Effector memory CD8-positive, alpha-beta T cell (primary cell): ENCODE data around the gene VSIG10L2.

Source experiments
- ATAC-seq: fragments of 150-1000 bp; cut with Tn5 transposase; replicated peaks from 2 replicates; pipeline ENCODE4 v1.10.0; 2021; ENCODE audit warnings: mild to moderate bottlenecking, moderate library complexity
- DNase-seq, 3 experiments: peaks; one replicate each; pipeline ENCODE4 v3.0.0; 2021
- H3K27ac Mint-ChIP-seq, 2 donors: one replicate each; pipeline ENCODE4 v1.8.0; 2022; ENCODE audit warnings: mild to moderate bottlenecking in 2 of 2, mixed read lengths in 2 of 2, moderate library complexity in 2 of 2
- H3K27me3 Mint-ChIP-seq, 2 donors: one replicate each; pipeline ENCODE4 v1.8.0; 2022; ENCODE audit warnings: mixed read lengths in 2 of 2
- H3K36me3 Mint-ChIP-seq: one replicate; pipeline ENCODE4 v1.8.0; 2022; ENCODE audit warnings: mild to moderate bottlenecking, moderate library complexity, mixed read lengths; ENCODE audit not compliant: insufficient read depth
- H3K4me1 Mint-ChIP-seq, 2 donors: one replicate each; pipeline ENCODE4 v1.8.0; 2022; ENCODE audit warnings: low read depth in 2 of 2, mixed read lengths in 2 of 2
- H3K4me3 Mint-ChIP-seq, 2 donors: one replicate each; pipeline ENCODE4 v1.8.0; 2022; ENCODE audit warnings: mild to moderate bottlenecking in 2 of 2, mixed read lengths in 2 of 2, moderate library complexity in 2 of 2
- H3K9me3 Mint-ChIP-seq, 2 donors: one replicate each; pipeline ENCODE4 v1.8.0; 2022; ENCODE audit warnings: mixed read lengths in 2 of 2

Gene VSIG10L2

DNA sequence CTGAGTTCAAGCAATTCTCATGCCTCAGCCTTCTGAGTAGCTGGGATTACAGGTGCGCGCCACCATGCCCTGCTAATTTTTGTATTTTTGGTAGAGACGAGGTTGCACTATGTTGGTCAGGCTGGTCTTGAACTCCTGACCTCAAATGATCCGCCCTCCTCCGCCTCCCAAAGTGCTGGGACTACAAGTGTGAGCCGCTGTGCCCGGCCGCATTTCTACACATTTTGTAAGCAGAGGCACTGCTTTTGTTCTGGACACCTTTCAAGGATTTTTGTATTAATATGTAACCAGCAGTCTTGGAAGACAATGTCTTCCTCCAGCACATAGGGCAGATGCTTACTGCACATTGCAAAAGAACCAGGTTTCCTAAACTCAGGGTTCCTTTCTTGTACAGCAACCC is 11.4 kb upstream of the VSIG10L2 start:
- H3K4me3 Mint-ChIP-seq = no peak overlapping the region
- DNase-seq (no peak), ATAC-seq (no peak)
- no peak overlapping the region for H3K27ac Mint-ChIP-seq
- no peaks in the 10 kb centered on the region for H3K9me3 Mint-ChIP-seq
- peaks cover 0 to 5% of the 10 kb centered on the region in 2 donors for H3K4me1 Mint-ChIP-seq
- no peaks in the 10 kb centered on the region for H3K36me3 Mint-ChIP-seq
- peaks cover 13 to 48% of the 10 kb centered on the region in 2 donors for H3K27me3 Mint-ChIP-seq

DNA sequence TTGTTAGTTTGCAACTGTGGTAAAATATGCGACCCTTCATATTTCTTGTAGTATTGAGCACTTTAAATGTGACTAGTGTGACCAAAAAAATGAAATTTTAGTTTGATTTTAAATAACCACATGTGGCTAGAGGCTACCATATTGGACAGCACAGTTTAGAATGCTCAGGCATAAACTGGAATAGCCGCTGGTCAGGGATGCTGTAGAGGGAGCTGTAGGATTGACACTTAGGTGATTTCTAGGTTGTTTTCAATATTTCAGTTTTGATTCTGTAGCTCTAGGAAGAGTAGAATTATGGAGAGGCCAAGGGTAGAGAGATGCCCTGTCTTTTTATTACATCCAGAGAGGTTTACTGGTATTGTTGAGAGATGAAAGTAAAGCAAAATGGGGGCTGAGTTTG is 10.8 kb upstream of the VSIG10L2 start:
- no peak overlapping the region for H3K27ac Mint-ChIP-seq
- DNase-seq (no peak), ATAC-seq (no peak)
- peaks cover 0 to 5% of the 10 kb centered on the region in 2 donors for H3K4me1 Mint-ChIP-seq
- H3K9me3 Mint-ChIP-seq = no peaks in the 10 kb centered on the region
- H3K27me3 Mint-ChIP-seq = peaks cover 7 to 42% of the 10 kb centered on the region in 2 donors
- no peaks in the 10 kb centered on the region for H3K36me3 Mint-ChIP-seq
- H3K4me3 Mint-ChIP-seq = no peak overlapping the region

DNA sequence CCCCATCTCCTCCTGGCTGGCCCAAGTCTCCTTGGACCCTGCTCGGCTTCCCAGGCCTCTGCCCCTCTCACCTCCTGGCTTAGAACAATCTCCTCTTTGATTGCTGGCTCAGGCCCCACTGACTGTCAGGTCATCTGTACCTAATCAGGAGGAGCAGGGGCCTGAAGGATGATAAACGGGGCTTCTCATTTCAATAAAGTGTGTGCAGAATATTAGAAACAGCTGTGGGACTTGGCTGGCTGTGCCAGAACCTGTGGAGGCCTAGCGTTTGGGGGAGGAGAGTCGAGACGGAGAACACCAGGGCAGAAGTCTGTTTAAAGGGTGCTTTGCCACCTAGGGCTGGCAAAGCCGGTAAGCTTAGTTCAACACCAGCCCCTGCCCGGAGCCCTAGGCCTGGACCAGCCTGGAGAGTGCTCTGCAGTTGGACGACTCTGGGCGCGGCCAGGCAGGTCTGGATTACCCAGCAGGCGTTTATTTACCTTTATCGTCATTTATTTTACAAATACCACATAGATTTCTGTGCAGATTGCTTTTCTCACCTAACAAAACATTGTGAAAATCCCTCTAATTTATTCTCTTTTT is 10.1 kb upstream of the VSIG10L2 start:
- no peak for ATAC-seq
- DNase-seq = no peak
- no peak overlapping the region for H3K27ac Mint-ChIP-seq

DNA sequence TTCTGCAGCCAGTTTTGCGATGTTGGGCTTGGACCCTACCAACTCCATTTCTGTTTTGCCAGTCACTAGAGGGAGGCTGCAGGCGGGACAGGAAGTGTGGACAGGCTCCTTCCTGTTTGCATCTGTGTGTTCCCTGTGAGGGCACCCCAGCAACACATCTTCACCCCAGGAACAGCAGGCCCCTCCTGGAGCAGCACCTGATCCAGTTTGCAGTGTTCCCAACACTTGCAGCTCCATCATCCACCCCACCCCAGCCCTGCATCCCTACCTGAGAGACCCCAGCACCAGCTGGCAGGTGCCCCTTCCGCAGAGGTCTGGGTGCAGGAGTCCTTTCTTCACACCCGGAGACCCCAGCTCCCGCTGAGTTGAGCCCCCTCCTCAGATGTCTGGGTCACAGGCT is 7.4 kb upstream of the VSIG10L2 start:
- DNase-seq (no peak), ATAC-seq (no peak)
- Mint-ChIP-seq H3K27ac (no peak overlapping the region), H3K4me3 (no peak overlapping the region), H3K27me3 (peaks cover 4 to 14% of the 10 kb centered on the region in 2 donors), H3K36me3 (no peaks in the 10 kb centered on the region), H3K9me3 (no peaks in the 10 kb centered on the region), H3K4me1 (peaks cover 8 to 11% of the 10 kb centered on the region in 2 donors)

More for the DNA sequence above, 10.1 kb upstream of the VSIG10L2 start:
- peaks cover 0 to 5% of the 10 kb centered on the region in 2 donors for H3K4me1 Mint-ChIP-seq
- peaks cover under 1 to 35% of the 10 kb centered on the region in 2 donors for H3K27me3 Mint-ChIP-seq
- H3K36me3 Mint-ChIP-seq = no peaks in the 10 kb centered on the region
- no peaks in the 10 kb centered on the region for H3K9me3 Mint-ChIP-seq
- H3K4me3 Mint-ChIP-seq = no peak overlapping the region

DNA sequence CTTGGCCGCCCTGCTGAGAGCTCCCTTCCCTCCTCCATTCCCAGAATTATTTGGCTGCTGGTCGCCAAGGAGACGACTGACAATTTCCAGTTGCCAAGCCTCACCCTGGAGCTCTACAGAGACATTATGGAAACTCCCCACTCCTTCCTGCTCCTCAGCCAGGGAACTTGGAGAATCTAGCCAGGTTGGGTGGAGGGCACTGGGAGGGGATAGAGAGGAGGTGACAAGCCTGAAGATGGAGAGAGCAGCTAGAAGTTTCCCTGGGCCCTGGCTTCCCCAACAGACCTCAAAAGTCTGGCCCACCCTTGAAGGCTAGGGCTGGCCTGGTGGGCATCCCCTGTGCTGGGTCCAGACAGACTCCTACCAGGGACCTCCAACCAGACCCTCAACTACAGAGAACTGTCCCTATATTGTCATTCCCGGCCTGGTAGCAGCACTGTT is 6.7 kb upstream of the VSIG10L2 start:
- DNase-seq = no peak
- ATAC-seq = no peak
- peaks cover 10 to 16% of the 10 kb centered on the region in 2 donors for H3K27me3 Mint-ChIP-seq
- H3K9me3 Mint-ChIP-seq = no peaks in the 10 kb centered on the region
- H3K36me3 Mint-ChIP-seq = no peaks in the 10 kb centered on the region
- no peak overlapping the region for H3K4me3 Mint-ChIP-seq
- peaks cover 8 to 11% of the 10 kb centered on the region in 2 donors for H3K4me1 Mint-ChIP-seq
- H3K27ac Mint-ChIP-seq = no peak overlapping the region

DNA sequence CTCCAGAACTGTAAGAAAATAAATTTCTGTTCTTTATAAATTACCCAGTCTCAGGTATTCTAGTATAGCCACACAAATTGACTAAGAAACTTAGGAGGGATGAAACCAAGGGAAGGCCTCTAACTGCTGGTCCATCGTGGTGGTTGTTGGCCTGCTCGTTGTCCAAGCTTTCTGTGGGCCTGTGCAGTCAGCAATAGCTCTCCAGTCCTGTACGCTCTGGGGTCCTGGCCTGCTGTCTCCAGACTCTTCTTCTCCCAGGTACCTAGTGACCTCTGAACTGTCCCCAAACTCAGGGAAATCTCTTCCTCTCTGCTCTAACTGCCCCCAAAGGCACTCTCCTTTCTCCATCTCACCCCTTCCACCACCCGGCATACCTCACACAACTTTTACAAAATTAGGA is 5.7 kb upstream of the VSIG10L2 start:
- ATAC-seq = no peak
- no peak overlapping the region for H3K4me3 Mint-ChIP-seq
- H3K9me3 Mint-ChIP-seq = no peaks in the 10 kb centered on the region
- peaks cover 8 to 14% of the 10 kb centered on the region in 2 donors for H3K4me1 Mint-ChIP-seq
- peaks cover 16 to 27% of the 10 kb centered on the region in 2 donors for H3K27me3 Mint-ChIP-seq
- no peaks in the 10 kb centered on the region for H3K36me3 Mint-ChIP-seq
- no peak overlapping the region for H3K27ac Mint-ChIP-seq
- no peak for DNase-seq

DNA sequence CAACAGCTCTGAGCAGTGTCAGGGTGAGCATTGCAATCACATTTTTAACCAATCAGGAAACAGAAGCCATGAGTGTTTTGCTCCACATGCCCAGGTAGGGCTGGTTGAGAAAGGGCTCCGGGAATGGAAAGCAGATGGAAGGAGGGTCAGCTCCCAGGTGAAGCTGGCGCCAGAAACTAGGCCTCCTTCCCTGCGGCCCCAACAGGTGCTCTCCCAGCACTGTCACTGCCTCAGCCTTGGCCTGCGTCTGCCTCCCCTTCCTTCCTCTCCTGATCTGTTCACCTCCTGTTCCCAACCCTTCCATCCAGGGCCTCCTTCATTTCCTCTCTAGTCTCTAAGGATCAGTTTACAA is 4.6 kb upstream of the VSIG10L2 start:
- H3K27me3 Mint-ChIP-seq = peaks cover 16 to 38% of the 10 kb centered on the region in 2 donors
- H3K9me3 Mint-ChIP-seq = no peaks in the 10 kb centered on the region
- H3K36me3 Mint-ChIP-seq = no peaks in the 10 kb centered on the region
- ATAC-seq = no peak
- no peak for DNase-seq
- peaks cover 8 to 14% of the 10 kb centered on the region in 2 donors for H3K4me1 Mint-ChIP-seq
- H3K4me3 Mint-ChIP-seq = no peak overlapping the region
- no peak overlapping the region for H3K27ac Mint-ChIP-seq

DNA sequence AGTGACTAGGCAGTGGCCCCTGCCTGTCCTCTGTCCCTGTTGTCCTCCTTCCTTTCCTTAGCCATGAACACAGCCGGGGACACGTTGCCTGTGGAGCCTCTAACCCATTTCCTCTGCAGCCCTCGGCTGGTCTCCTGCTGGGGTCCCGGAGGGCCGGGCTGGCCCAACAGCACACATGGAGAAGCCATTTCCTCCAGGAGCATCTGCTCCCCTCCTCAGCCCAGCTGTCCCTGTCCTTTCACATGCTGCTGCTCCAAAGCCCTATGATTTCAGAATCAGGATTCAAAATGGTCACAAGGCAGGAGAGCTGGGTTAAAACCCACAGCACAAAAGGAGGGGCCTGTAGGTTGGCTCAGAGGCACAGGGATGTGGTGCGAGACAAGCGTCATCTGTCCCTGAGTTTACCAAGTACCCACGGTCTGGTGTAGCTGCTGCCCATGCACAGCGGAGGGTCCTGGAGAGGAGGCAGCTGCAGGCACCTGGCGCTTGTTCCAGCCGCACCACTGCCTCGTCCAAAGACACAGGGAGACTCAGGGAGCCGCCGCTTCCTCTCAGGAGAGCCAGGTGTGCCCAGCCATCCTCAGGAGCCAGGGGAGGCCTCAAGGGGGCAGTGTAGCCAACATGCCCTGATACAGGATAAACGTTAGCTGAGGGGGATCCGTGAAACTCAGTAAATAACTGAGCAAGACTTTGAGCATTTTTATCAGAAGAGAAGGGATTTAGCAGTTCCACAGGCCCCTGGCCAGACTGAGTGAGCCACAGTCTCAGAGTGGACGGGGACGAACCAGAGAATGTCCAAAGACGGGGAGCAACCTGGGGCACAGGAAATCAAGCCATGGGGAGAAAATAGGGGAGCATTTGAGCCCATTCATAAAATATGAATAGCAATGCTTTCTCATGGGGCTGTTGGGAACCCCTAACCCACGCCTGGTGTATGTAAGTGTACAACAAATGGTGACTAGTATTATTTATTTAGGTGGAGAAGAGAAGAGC is 3.9 kb upstream of the VSIG10L2 start:
- peak in 2 of 3 experiments; percentile 4 to 19 for DNase-seq
- H3K4me3 Mint-ChIP-seq = peak overlapping the region in 1 of 2 donors; percentile 19
- H3K9me3 Mint-ChIP-seq = no peaks in the 10 kb centered on the region
- peak; percentile 19 for ATAC-seq
- peaks cover 8 to 14% of the 10 kb centered on the region in 2 donors for H3K4me1 Mint-ChIP-seq
- H3K27ac Mint-ChIP-seq = peak overlapping the region in 1 of 2 donors; percentile 54
- H3K27me3 Mint-ChIP-seq = peaks cover 16 to 40% of the 10 kb centered on the region in 2 donors
- H3K36me3 Mint-ChIP-seq = no peaks in the 10 kb centered on the region

DNA sequence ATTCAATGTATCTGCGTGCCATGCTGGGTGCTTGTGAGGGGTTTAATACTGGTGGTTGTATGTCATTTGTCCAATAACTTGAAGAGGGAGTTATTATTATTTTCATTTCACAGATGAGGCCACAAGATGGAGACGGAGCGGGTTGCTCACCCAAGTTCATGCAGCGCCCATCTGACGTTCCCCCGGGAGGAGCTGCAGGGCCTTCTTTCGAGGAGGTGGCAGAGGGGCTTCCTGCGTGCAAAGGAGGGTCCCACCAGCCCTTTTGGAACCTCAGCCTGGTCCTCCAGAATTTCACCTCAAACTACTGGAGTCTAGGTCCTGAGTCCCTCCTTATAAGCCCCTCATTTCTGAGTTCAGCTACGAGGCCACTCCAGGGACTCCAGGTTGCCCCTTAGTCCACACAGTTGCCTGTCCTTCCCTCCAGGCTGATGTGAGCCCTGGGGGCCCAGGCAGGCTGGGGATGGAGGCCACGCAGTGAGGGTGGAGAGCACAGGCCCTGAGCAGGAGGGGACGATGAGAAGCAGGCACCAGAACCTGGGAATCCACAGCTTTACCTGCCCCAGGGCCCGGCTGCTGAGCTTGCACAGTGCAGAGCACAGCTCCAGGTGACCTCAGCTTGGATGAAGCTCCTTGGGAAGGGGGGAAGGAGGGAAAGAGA is 2.9 kb upstream of the VSIG10L2 start:
- peaks cover 16 to 47% of the 10 kb centered on the region in 2 donors for H3K27me3 Mint-ChIP-seq
- no peaks in the 10 kb centered on the region for H3K36me3 Mint-ChIP-seq
- no peak for ATAC-seq
- H3K27ac Mint-ChIP-seq = no peak overlapping the region
- DNase-seq = no peak
- no peaks in the 10 kb centered on the region for H3K9me3 Mint-ChIP-seq
- peaks cover 8 to 14% of the 10 kb centered on the region in 2 donors for H3K4me1 Mint-ChIP-seq
- no peak overlapping the region for H3K4me3 Mint-ChIP-seq

DNA sequence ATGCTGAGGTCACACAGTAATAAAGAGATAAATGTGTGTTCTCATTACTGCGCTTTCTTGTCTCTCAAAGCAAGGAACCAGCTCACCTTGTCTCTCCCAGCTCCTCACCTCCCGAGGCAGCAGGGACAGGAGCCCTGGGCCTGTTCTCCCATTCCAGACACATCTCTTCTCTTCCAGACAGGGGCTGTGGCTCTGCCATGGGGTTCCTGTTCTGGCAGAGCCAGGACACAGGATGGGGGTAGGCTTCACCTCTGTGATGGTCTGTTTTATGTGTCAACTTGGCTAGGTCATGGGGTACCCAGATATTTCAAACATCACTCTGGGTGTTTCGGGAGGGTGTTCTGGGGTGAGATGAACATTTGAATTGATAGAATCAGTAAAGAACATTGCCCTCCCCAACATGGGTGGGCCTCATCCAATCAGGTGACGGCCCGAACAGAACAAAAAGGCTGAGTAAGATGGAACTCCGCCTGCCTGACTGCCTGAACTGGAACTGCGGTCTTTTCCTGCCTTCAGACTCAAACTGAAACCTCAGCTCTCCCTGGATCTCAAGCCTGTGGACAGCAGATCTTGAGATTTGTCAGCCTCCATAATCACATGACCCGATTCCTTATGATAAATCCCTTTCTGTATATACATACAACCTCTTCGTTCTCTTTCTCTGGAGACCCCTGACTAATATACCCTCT is 2.0 kb upstream of the VSIG10L2 start:
- Mint-ChIP-seq H3K27me3 (peaks cover 16 to 51% of the 10 kb centered on the region in 2 donors), H3K4me3 (no peak overlapping the region), H3K27ac (no peak overlapping the region), H3K9me3 (no peaks in the 10 kb centered on the region), H3K4me1 (peaks cover 8 to 9% of the 10 kb centered on the region in 2 donors), H3K36me3 (no peaks in the 10 kb centered on the region)
- ATAC-seq (no peak), DNase-seq (no peak)

DNA sequence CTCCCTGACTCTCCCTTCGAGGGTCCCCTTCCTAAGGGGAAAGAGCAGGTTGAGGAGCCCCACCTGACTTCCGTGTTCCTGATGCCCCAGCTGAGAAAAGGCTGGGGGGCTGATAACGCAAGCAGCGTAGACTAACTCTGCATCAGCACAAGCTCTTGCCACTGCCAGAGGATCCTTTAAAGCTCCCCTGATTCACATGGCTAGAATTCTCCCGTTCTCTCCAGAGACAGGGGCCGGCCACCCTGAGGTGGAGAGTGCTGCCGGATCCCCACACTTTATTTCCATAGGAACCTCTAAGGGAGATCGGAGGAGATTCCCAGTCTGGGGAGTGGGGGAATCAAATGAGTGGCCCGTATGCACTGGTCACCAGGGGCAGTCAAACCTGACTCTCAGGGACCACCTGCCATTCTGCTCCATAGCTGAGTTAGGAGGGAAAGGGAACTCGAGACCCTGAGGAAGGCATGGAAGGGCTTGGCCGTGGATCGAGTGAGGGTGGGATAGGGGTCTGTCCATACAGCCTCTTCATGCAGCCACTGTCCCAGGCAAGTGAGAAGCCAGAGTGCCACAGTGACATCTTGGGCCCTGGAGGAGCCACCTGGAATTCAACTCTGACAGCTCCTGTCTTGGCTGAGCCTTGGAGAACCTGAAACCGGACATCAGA is 1.4 kb upstream of the VSIG10L2 start:
- Mint-ChIP-seq H3K36me3 (no peaks in the 10 kb centered on the region), H3K27me3 (peaks cover 20 to 53% of the 10 kb centered on the region in 2 donors), H3K4me3 (no peak overlapping the region), H3K4me1 (peaks cover 8 to 9% of the 10 kb centered on the region in 2 donors), H3K27ac (no peak overlapping the region), H3K9me3 (no peaks in the 10 kb centered on the region)
- DNase-seq (no peak), ATAC-seq (no peak)

DNA sequence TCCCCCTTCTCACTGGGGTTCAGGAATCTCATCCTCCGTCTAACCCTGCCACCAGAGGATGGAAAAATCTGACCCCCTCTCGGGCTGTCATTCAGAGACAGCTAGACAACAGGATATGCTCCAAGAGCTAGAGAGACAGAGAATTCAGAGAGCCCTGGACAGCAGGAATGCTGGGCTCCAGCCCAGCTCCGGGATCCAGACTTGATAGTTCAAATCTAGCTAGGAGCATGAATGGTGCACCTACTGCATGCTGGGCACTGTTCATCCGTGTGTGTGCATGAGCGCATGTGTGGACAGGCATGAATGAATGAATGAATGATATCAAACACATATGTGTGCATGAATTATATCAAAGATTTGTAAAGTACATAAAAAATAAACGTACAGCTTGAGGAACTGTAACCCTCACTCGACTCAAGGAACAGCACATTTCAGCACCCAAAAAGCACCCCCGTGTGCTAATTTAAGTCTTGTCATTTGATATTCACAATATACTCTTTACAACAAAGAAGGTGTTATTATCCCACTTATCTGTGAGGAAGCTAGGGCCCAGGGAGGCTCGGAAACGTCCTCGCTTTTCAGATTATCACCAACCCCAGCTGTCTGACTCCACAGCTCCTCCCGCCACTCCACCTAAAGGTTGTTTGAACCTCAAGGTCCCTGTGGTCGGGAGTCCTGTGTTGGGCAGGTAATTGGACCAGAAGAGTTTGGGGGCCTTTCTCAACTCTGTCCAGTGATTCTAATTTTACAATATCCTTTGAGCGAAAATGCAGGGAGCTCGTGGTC is 640 bp upstream of the VSIG10L2 start:
- H3K4me1 Mint-ChIP-seq = peaks cover 8 to 9% of the 10 kb centered on the region in 2 donors
- no peak for ATAC-seq
- H3K9me3 Mint-ChIP-seq = no peaks in the 10 kb centered on the region
- no peaks in the 10 kb centered on the region for H3K36me3 Mint-ChIP-seq
- no peak for DNase-seq
- H3K27ac Mint-ChIP-seq = no peak overlapping the region
- H3K4me3 Mint-ChIP-seq = no peak overlapping the region
- peaks cover 20 to 60% of the 10 kb centered on the region in 2 donors for H3K27me3 Mint-ChIP-seq
